ENCODE data around the gene ISG15.

DNA sequence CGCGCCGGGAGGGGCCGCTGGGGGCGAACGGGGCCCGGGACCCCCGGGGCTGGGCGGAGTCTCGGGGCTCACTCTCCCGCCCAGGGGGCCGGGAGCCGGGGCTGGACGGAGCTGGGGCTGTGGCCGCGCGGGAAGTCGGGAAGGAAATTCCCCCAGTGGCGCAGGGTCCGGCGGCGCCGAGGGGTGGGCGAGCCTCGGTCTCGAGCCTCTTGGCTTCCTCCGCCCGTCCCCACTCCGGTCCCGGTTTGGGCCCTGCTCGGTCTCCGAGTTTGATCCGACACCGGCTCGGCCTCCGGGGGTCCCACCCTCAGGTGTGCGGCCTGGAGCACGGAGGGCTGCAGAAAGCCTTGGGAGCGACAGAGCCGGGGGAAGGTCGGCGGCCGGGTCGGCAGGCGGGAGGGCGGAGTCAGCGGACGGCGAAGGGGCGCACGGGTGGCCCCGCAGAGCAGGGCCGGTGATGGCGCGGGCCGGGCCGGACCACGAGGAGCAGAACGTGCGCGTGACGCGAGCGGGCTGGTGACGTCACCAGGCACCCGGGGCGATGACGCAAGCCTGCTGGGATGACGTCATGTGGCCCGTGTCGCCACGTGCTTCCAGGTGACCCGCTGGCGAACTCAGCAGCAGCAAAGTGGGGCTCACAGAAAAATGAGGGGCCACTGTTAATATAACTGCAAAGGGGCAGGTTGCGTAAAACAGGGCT, 12.8 kb upstream of the ISG15 start:
- TF ChIP-seq POLR2A (IDR thresholded peaks at IDR 0.05) = peak; percentile 20 to 45
- TF ChIP-seq, protein P1, sequence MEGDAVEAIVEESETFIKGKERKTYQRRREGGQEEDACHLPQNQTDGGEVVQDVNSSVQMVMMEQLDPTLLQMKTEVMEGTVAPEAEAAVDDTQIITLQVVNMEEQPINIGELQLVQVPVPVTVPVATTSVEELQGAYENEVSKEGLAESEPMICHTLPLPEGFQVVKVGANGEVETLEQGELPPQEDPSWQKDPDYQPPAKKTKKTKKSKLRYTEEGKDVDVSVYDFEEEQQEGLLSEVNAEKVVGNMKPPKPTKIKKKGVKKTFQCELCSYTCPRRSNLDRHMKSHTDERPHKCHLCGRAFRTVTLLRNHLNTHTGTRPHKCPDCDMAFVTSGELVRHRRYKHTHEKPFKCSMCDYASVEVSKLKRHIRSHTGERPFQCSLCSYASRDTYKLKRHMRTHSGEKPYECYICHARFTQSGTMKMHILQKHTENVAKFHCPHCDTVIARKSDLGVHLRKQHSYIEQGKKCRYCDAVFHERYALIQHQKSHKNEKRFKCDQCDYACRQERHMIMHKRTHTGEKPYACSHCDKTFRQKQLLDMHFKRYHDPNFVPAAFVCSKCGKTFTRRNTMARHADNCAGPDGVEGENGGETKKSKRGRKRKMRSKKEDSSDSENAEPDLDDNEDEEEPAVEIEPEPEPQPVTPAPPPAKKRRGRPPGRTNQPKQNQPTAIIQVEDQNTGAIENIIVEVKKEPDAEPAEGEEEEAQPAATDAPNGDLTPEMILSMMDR (IDR thresholded peaks at IDR 0.05) = no peak
